NCI-H146 (cell line): Measurements from ENCODE around the gene PANX2.

ENCODE experiments used
- DNase-seq: peaks from one replicate; lab custom pipeline; 2025; lab: John Stamatoyannopoulos, UW

Gene PANX2

GRCh38 chr22:50216055-50216683 is 45.6 kb downstream of the PANX2 start:
- DNase-seq = no peak

- DNase-seq = no peak
These were observed 46.4 kb downstream of the PANX2 start for GRCh38 chr22:50216684-50217520.

GRCh38 chr22:50217543-50218152 is 47.1 kb downstream of the PANX2 start:
- DNase-seq = no peak

GRCh38 chr22:50218153-50218995 is 47.8 kb downstream of the PANX2 start:
- no peak for DNase-seq

- no peak for DNase-seq
These were observed 48.6 kb downstream of the PANX2 start for GRCh38 chr22:50218996-50219727.

GRCh38 chr22:50219800-50220602 is 49.5 kb downstream of the PANX2 start:
- no peak for DNase-seq

GRCh38 chr22:50220603-50221409 is 50.3 kb downstream of the PANX2 start:
- no peak for DNase-seq

- DNase-seq = no peak
These were observed 51.1 kb downstream of the PANX2 start for GRCh38 chr22:50221410-50222300.

- no peak for DNase-seq
These were observed 52.0 kb downstream of the PANX2 start for GRCh38 chr22:50222508-50222907.

- no peak for DNase-seq
These were observed 53.5 kb downstream of the PANX2 start for GRCh38 chr22:50224071-50224470.

GRCh38 chr22:50225200-50225969 is 54.9 kb downstream of the PANX2 start:
- DNase-seq = no peak

GRCh38 chr22:50226063-50226874 is 55.7 kb downstream of the PANX2 start:
- no peak for DNase-seq

- DNase-seq = no peak
These were observed 56.3 kb downstream of the PANX2 start for GRCh38 chr22:50226875-50227165.

GRCh38 chr22:50227579-50228215 is 57.2 kb downstream of the PANX2 start:
- DNase-seq = no peak

- DNase-seq = no peak
These were observed 57.8 kb downstream of the PANX2 start for GRCh38 chr22:50228366-50228765.

GRCh38 chr22:50229370-50229769 is 58.8 kb downstream of the PANX2 start:
- no peak for DNase-seq
